HL-60 (cell line): ENCODE results near the gene CNIH3.

Experiments used
- CTCF ChIP-seq: IDR thresholded peaks from one replicate; pipeline ENCODE4 v1.5.1; 2011; ENCODE audit warnings: low read length, control low read depth, inconsistent platforms; ENCODE audit not compliant: insufficient read depth
- POLR2AphosphoS5 ChIP-seq: IDR thresholded peaks from 2 replicates; pipeline ENCODE4 v1.6.1; 2012; ENCODE audit warnings: low read depth
- REST ChIP-seq: IDR thresholded peaks from 2 replicates; pipeline ENCODE4 v1.6.1; 2012; ENCODE audit warnings: low read depth; ENCODE audit not compliant: insufficient replicate concordance

DNA sequence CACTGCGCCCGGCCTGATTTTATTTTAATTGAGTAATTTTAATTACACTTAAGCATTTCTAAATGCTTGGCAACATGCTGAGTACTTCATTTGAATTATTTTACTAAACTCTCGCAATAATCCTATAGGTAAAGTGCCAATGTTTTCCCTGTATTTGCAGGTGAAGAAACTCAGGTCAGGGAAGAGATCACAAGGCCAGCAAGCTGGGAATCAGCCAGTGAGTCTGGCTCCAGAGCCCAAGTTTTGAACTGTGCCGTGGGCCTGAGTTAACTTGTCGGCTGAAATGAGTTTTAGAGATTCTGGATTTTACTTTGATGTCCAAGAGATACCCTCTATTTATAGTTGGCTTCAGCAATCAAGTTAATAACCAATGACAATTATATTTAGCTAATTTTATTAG, 141.4 kb downstream of the CNIH3 start:
- TF ChIP-seq CTCF (no peak), POLR2AphosphoS5 (no peak), REST (no peak)
